Left lung (tissue), 10 donors: ENCODE measurements around the gene MFSD6. TPM values are rescaled to one million over a fixed set of nuclear protein-coding genes. Genes with fewer than 3 reads are reported as not detected.

Experiments
- ATAC-seq: fragments of 200-7000 bp; cut with Tn5 transposase; one replicate; pipeline ENCODE4 v1.9.1; 2020; ENCODE audit warnings: moderate library complexity
- DNase-seq, 4 donors: peaks; one replicate each; pipeline ENCODE4 v3.0.0-alpha.2; 2013 to 2020
- H3K27ac ChIP-seq, 2 donors: fragments of 200-600 bp; sonication (generic) in 1 of 2; one replicate each; pipeline versions ENCODE4 v1.5.0 to v1.8.0; 2020 to 2021
- H3K27me3 ChIP-seq, 2 donors: fragments of 200-600 bp; sonication (generic) in 1 of 2; one replicate each; pipeline versions ENCODE4 v1.5.0 to v1.8.0; 2020 to 2021
- H3K36me3 ChIP-seq, 2 donors: fragments of 200-600 bp; sonication (generic) in 1 of 2; one replicate each; pipeline versions ENCODE4 v1.5.0 to v1.8.0; 2020 to 2021
- H3K4me1 ChIP-seq, 2 donors: fragments of 200-600 bp; one replicate each; pipeline ENCODE4 v1.8.0; 2021
- H3K4me3 ChIP-seq, 2 donors: fragments of 200-600 bp; sonication (generic) in 1 of 2; one replicate each; pipeline versions ENCODE4 v1.5.0 to v1.8.0; 2020 to 2021; ENCODE audit warnings: mild to moderate bottlenecking in 1 of 2
- H3K9me3 ChIP-seq, 2 donors: fragments of 200-600 bp; sonication (generic) in 1 of 2; one replicate each; pipeline versions ENCODE4 v1.5.0 to v1.8.0; 2020 to 2021
- CTCF ChIP-seq, 2 donors: fragments of 200-600 bp; sonication (generic) in 1 of 2; IDR thresholded peaks; one replicate each; pipeline versions ENCODE4 v1.5.0 to v1.8.0; 2021; ENCODE audit warnings: antibody characterized with exemption in 2 of 2
- intact Hi-C, 2 donors: fragments of 100-400 bp; cut with DNase I; formaldehyde crosslinking; loops; one replicate each; pipeline versions ENCODE4 v1.11.2 to v1.14.2; 2022
- polyA plus RNA-seq, 6 donors: library from polyadenylated mRNA; unstranded; fragments of 120-200 nt; gene quantifications; one replicate each; pipeline ENCODE4 v1.2.1, GENCODE V29; 2013; ENCODE audit not compliant: insufficient read length in 6 of 6
- total RNA-seq, 2 donors: library from RNA; stranded (reverse); fragmentation: NEBNext Ultra II Directional; extraction: Animal tissue kit (Norgen Biotek cat#: 25700); gene quantifications; one replicate each; pipeline ENCODE4 v1.2.1, GENCODE V29; 2021
- donor health status: DM: no; HTN: yes; CAD: no.
- donor health status: DM: no; HTN: no; CAD: no.

Gene MFSD6
- total and polyA plus RNA-seq, 8 donors, result 21.5 to 46.6 (median 24.8) TPM

GRCh38 chr2:190415251-190415650 is 7.1 kb downstream of the MFSD6 start:
- no peak overlapping the region for H3K4me3 ChIP-seq
- DNase-seq, result no peak
- H3K9me3 ChIP-seq, result no peaks in the 10 kb centered on the region
- peaks cover 0 to 57% of the 10 kb centered on the region in 2 donors for H3K4me1 ChIP-seq
- TF ChIP-seq CTCF (IDR thresholded peaks at IDR 0.05), result no peak
- H3K36me3 ChIP-seq, result no peaks in the 10 kb centered on the region
- intact Hi-C loops, result no loop called here
- H3K27me3 ChIP-seq, result no peaks in the 10 kb centered on the region
- ATAC-seq, result no peak
- H3K27ac ChIP-seq, result peak overlapping the region in 1 of 2 donors; percentile 38

- H3K9me3 ChIP-seq, result no peaks in the 10 kb centered on the region
- ATAC-seq (no peak), DNase-seq (no peak)
- no peak overlapping the region for H3K4me3 ChIP-seq
- no peaks in the 10 kb centered on the region for H3K36me3 ChIP-seq
- H3K27me3 ChIP-seq, result no peaks in the 10 kb centered on the region
- intact Hi-C loops, result no loop called here
- no peak for TF ChIP-seq CTCF (IDR thresholded peaks at IDR 0.05)
- H3K4me1 ChIP-seq, result peaks cover 0 to 58% of the 10 kb centered on the region in 2 donors
- H3K27ac ChIP-seq, result peak overlapping the region in 1 of 2 donors; percentile 38
Observed at GRCh38 chr2:190415794-190416775, 7.9 kb downstream of the MFSD6 start.

GRCh38 chr2:190417045-190417842 is 9.1 kb downstream of the MFSD6 start:
- Histone ChIP-seq H3K4me1 (peaks cover 0 to 58% of the 10 kb centered on the region in 2 donors), H3K27ac (no peak overlapping the region), H3K27me3 (no peaks in the 10 kb centered on the region), H3K9me3 (no peaks in the 10 kb centered on the region), H3K4me3 (no peak overlapping the region), H3K36me3 (no peaks in the 10 kb centered on the region)
- DNase-seq (no peak), ATAC-seq (no peak)
- TF ChIP-seq CTCF (IDR thresholded peaks at IDR 0.05), result no peak
- intact Hi-C loops, result no loop called here

GRCh38 chr2:190418727-190419126 is 10.6 kb downstream of the MFSD6 start:
- no peak overlapping the region for H3K27ac ChIP-seq
- intact Hi-C loops, result no loop called here
- no peaks in the 10 kb centered on the region for H3K36me3 ChIP-seq
- no peaks in the 10 kb centered on the region for H3K9me3 ChIP-seq
- no peaks in the 10 kb centered on the region for H3K27me3 ChIP-seq
- no peak overlapping the region for H3K4me3 ChIP-seq
- DNase-seq (no peak), ATAC-seq (no peak)
- peaks cover 0 to 50% of the 10 kb centered on the region in 2 donors for H3K4me1 ChIP-seq
- TF ChIP-seq CTCF (IDR thresholded peaks at IDR 0.05), result no peak

- DNase-seq, result no peak
- no peak overlapping the region for H3K27ac ChIP-seq
- peaks cover 0 to 43% of the 10 kb centered on the region in 2 donors for H3K4me1 ChIP-seq
- H3K27me3 ChIP-seq, result no peaks in the 10 kb centered on the region
- H3K4me3 ChIP-seq, result no peak overlapping the region
- TF ChIP-seq CTCF (IDR thresholded peaks at IDR 0.05), result no peak
- no peaks in the 10 kb centered on the region for H3K9me3 ChIP-seq
- intact Hi-C loops, result no loop called here
- ATAC-seq, result no peak
- no peaks in the 10 kb centered on the region for H3K36me3 ChIP-seq
Observed at GRCh38 chr2:190420801-190421200, 12.6 kb downstream of the MFSD6 start.
